ENCODE measurements around the gene SSBP3. TPM values are rescaled to one million over a fixed set of nuclear protein-coding genes. Genes with fewer than 3 reads are reported as not detected.

The SSBP3 gene
- total RNA-seq, 1 experiment from 2014 or later, result 15.0 TPM

DNA sequence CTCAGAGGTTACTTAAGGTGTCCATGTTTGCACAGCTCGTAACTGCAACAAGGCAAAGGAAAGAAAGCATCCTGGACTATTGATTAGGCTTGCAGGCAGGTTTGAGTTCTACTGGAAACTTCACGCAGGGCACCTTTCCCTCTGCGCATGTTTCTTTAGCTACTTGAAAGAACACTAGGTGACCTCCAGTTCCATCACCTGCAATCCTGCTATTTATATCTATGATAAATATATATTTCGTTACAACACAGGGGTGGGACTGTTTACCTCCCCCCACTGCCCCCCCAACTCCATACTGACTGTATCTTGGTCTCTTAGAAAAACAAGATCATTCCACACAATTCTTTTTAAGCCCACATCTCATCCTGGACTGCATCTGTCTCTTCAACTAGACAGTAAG, 12.1 kb downstream of the SSBP3 start:
- DNase-seq, result no peak
- H3K27ac ChIP-seq (ENCODE audit: low read length), result no peak overlapping the region
- no peak overlapping the region for H3K4me2 ChIP-seq (ENCODE audit: low read length)
- no peaks in the 10 kb centered on the region for H3K27me3 ChIP-seq (ENCODE audit: low read length)
- H3K4me3 ChIP-seq (ENCODE audit: low read length), result no peak overlapping the region
- intact Hi-C loops (cut with micrococcal nuclease), result no loop called here
- TF ChIP-seq EZH2 (IDR thresholded peaks at IDR 0.05; ENCODE audit: low read length, unreplicated experiment) (no peak), EZH2phosphoT487 (IDR thresholded peaks at IDR 0.05; ENCODE audit: borderline replicate concordance, low read length) (no peak)
- TF ChIP-seq, protein P1, sequence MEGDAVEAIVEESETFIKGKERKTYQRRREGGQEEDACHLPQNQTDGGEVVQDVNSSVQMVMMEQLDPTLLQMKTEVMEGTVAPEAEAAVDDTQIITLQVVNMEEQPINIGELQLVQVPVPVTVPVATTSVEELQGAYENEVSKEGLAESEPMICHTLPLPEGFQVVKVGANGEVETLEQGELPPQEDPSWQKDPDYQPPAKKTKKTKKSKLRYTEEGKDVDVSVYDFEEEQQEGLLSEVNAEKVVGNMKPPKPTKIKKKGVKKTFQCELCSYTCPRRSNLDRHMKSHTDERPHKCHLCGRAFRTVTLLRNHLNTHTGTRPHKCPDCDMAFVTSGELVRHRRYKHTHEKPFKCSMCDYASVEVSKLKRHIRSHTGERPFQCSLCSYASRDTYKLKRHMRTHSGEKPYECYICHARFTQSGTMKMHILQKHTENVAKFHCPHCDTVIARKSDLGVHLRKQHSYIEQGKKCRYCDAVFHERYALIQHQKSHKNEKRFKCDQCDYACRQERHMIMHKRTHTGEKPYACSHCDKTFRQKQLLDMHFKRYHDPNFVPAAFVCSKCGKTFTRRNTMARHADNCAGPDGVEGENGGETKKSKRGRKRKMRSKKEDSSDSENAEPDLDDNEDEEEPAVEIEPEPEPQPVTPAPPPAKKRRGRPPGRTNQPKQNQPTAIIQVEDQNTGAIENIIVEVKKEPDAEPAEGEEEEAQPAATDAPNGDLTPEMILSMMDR (conservative IDR thresholded peaks at IDR 0.05; ENCODE audit: low read depth, low read length), result no peak
- BruUV-seq (replicated peaks), result no TSS peak
- no peak overlapping the region for H2AFZ ChIP-seq (ENCODE audit: low read length)
- H3K9me3 ChIP-seq (ENCODE audit: low read length), result no peaks in the 10 kb centered on the region
- H4K20me1 ChIP-seq (ENCODE audit: low read length), result no peaks in the 10 kb centered on the region
- ChIA-PET POLR2A (ENCODE audit: unreplicated experiment) (no interaction called here), CTCF (no interaction called here)
- no peaks in the 10 kb centered on the region for H3K9me2 ChIP-seq (replicated peaks; ENCODE audit: low read length)
- no peaks in the 10 kb centered on the region for H3K79me2 ChIP-seq (ENCODE audit: low read length)
- peaks cover 18% of the 10 kb centered on the region for H3K36me3 ChIP-seq (ENCODE audit: low read depth, low read length)
- no peaks in the 10 kb centered on the region for H3F3A ChIP-seq (ENCODE audit: low read length, unreplicated experiment)
- H3K4me1 ChIP-seq (ENCODE audit: insufficient read depth, low read length), result no peaks in the 10 kb centered on the region
- no peak for ATAC-seq
- H3K9ac ChIP-seq (ENCODE audit: low read length), result no peak overlapping the region

DNA sequence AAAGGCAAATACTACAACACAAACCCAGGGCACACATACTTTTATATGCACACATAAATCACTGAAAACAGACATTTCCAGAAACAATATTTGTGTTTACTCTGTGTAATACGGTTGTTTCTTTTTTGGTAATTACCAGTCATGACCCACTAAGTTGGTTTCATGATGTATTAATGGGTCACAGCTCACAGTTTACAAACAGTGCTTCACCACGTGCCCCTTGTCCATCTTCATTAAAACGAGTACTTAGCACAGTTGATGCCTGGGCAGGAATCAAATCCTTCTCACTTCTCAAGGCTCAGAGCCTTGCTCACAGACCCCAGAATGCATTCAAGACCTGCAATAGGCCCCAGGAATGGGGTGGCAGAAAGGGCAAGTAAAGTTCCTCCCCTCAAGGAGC, 13.8 kb downstream of the SSBP3 start:
- no peaks in the 10 kb centered on the region for H3K79me2 ChIP-seq (ENCODE audit: low read length)

More for the DNA sequence above, 13.8 kb downstream of the SSBP3 start:
- no peaks in the 10 kb centered on the region for H3K9me2 ChIP-seq (replicated peaks; ENCODE audit: low read length)
- no peak overlapping the region for H2AFZ ChIP-seq (ENCODE audit: low read length)
- BruUV-seq (replicated peaks), result no TSS peak
- no peaks in the 10 kb centered on the region for H3K27me3 ChIP-seq (ENCODE audit: low read length)
- DNase-seq, result no peak
- H3K9me3 ChIP-seq (ENCODE audit: low read length), result no peaks in the 10 kb centered on the region
- no peak for ATAC-seq
- 0 out of 2 replicates have a peak, but pooled peaks cover 7% of the 10 kb centered on the region for H3K36me3 ChIP-seq (ENCODE audit: low read depth, low read length)
- H3F3A ChIP-seq (ENCODE audit: low read length, unreplicated experiment), result no peaks in the 10 kb centered on the region
- TF ChIP-seq, protein P1 (conservative IDR thresholded peaks at IDR 0.05; ENCODE audit: low read depth, low read length), result no peak
- TF ChIP-seq EZH2 (IDR thresholded peaks at IDR 0.05; ENCODE audit: low read length, unreplicated experiment), result no peak
- TF ChIP-seq EZH2phosphoT487 (IDR thresholded peaks at IDR 0.05; ENCODE audit: borderline replicate concordance, low read length), result no peak
- ChIA-PET CTCF (no interaction called here), POLR2A (ENCODE audit: unreplicated experiment) (interaction anchor here (0.6 kb wide), 1 partner anchor 107 kb away, joined by 5 read pairs; no protein-coding TSS in a partner anchor)
- H3K4me3 ChIP-seq (ENCODE audit: low read length), result no peak overlapping the region
- intact Hi-C loops (cut with micrococcal nuclease), result no loop called here
- H4K20me1 ChIP-seq (ENCODE audit: low read length), result no peaks in the 10 kb centered on the region
- no peak overlapping the region for H3K9ac ChIP-seq (ENCODE audit: low read length)
- H3K4me2 ChIP-seq (ENCODE audit: low read length), result no peak overlapping the region
- no peaks in the 10 kb centered on the region for H3K4me1 ChIP-seq (ENCODE audit: insufficient read depth, low read length)
- H3K27ac ChIP-seq (ENCODE audit: low read length), result no peak overlapping the region
